Gastrocnemius medialis (tissue), 4 donors: ENCODE results near the gene MCM7.

Source experiments
- CTCF ChIP-seq, 5 experiments: fragments of 450-650 bp in 3 of 5; fragments of 200-600 bp in 2 of 5; sonication (generic) in 2 of 5; IDR thresholded peaks in 4 of 5; conservative IDR thresholded peaks in 1 of 5; 1 replicate in 4 of 5; 2 replicates in 1 of 5; pipeline ENCODE4 v1.5.1; 2016 to 2019; ENCODE audit warnings: antibody characterized with exemption in 5 of 5, mild to moderate bottlenecking in 3 of 5, moderate library complexity in 3 of 5
- POLR2A ChIP-seq, 2 donors: fragments of 450-650 bp; IDR thresholded peaks; one replicate each; pipeline ENCODE4 v1.6.1; 2017; ENCODE audit warnings: antibody characterized with exemption in 2 of 2, mild to moderate bottlenecking in 2 of 2, moderate library complexity in 2 of 2

DNA sequence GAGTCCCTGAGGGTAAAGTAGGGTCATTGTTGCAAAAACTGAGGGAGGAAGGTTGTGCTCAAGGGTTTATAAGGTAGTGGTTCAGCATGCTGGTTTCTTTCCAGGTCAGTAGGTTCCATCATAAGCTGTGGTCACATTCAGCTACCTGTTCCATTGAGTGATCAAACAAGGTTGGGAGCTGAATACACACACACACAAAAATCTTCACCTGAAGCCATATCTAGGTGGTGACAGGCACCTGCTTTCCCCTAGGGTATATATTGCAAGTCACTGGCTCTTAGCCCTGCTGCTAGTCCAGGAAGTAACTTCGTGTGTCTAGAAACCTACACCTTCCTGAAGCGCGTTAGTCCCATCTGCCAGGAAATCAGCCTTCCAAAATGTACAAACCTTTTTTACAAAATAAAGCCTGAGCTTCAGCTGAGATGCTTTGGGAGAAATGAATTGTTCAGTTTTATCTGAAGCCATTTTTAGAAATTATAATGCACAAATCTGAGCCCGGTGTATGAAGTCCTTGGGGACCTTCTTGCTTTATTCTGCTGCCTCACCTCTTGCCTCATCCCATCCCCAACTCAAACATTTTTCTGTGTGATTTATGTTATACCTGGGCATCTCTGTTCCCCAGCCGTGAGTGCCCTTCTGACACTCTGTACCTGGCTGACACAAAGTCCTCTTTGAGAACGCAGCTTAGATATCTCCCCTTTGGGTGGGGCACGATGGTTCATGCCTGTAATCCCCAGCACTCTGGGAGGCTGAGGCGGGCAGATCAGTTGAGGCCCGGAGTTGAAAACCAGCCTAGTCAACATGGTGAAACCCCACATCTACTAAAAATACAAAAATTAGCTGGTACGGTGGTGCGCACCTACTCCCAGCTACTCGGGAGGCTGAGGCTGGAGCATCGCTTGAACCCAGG is 36.9 kb upstream of the MCM7 start:
- no peak for TF ChIP-seq CTCF (IDR thresholded peaks at IDR 0.05 in 4 of 5, conservative IDR thresholded peaks at IDR 0.05 in 1 of 5)
- TF ChIP-seq POLR2A (IDR thresholded peaks at IDR 0.05) = no peak
